Measurements from ENCODE around the gene ADISSP.
A peak's percentile ranks its signal among the peaks of the same experiment; 100 is the strongest.

DNA sequence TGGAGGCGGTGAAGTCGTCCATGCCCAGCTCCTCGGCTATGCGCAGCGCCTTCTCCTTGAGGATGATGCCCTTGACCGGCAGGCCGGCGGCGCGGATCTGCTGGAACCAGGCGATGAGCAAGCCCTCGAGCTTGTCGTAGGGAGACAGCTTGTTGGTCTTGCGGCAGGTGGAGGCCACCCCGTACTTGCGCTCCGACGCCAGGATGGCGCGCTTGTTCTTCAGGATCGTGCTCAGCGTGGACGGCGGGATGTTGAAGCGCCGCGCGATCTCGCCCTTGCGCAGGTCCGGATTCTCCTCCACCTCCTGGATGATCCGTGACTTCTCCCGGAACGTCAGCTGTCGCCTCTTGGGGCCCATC, 18.6 kb upstream of the ADISSP start:
- TF ChIP-seq, protein P1, sequence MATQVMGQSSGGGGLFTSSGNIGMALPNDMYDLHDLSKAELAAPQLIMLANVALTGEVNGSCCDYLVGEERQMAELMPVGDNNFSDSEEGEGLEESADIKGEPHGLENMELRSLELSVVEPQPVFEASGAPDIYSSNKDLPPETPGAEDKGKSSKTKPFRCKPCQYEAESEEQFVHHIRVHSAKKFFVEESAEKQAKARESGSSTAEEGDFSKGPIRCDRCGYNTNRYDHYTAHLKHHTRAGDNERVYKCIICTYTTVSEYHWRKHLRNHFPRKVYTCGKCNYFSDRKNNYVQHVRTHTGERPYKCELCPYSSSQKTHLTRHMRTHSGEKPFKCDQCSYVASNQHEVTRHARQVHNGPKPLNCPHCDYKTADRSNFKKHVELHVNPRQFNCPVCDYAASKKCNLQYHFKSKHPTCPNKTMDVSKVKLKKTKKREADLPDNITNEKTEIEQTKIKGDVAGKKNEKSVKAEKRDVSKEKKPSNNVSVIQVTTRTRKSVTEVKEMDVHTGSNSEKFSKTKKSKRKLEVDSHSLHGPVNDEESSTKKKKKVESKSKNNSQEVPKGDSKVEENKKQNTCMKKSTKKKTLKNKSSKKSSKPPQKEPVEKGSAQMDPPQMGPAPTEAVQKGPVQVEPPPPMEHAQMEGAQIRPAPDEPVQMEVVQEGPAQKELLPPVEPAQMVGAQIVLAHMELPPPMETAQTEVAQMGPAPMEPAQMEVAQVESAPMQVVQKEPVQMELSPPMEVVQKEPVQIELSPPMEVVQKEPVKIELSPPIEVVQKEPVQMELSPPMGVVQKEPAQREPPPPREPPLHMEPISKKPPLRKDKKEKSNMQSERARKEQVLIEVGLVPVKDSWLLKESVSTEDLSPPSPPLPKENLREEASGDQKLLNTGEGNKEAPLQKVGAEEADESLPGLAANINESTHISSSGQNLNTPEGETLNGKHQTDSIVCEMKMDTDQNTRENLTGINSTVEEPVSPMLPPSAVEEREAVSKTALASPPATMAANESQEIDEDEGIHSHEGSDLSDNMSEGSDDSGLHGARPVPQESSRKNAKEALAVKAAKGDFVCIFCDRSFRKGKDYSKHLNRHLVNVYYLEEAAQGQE (IDR thresholded peaks at IDR 0.05; ENCODE audit: borderline replicate concordance in 1 of 2, low read depth in 1 of 2, low read length in 2 of 2), result no peak
- TF ChIP-seq GABPA (IDR thresholded peaks at IDR 0.05; ENCODE audit: low read depth, low read length) (no peak), GABPA (CRISPR knock-in tag; IDR thresholded peaks at IDR 0.05; ENCODE audit: low read depth) (no peak), ZBTB49 (CRISPR knock-in tag; IDR thresholded peaks at IDR 0.05; ENCODE audit: borderline replicate concordance) (no peak), MXI1 (IDR thresholded peaks at IDR 0.05; ENCODE audit: borderline replicate concordance, low read depth, low read length) (no peak), FLYWCH1 (CRISPR knock-in tag; IDR thresholded peaks at IDR 0.05) (no peak), ZNF772 (CRISPR knock-in tag; IDR thresholded peaks at IDR 0.05) (no peak), SP4 (CRISPR knock-in tag; IDR thresholded peaks at IDR 0.05) (no peak), ZNF768 (CRISPR knock-in tag; IDR thresholded peaks at IDR 0.05) (peak; percentile 50; the same call in 1 of the 2 replicates), DNMT1 (CRISPR knock-in tag; IDR thresholded peaks at IDR 0.05) (0 out of 2 replicates have a peak, but pooled peaks have one; percentile 18), ZNF749 (CRISPR knock-in tag; IDR thresholded peaks at IDR 0.05; ENCODE audit: borderline replicate concordance) (no peak), DBP (CRISPR knock-in tag; IDR thresholded peaks at IDR 0.05; ENCODE audit: not compliant biosample characterization) (no peak)
- TF ChIP-seq, protein P2, sequence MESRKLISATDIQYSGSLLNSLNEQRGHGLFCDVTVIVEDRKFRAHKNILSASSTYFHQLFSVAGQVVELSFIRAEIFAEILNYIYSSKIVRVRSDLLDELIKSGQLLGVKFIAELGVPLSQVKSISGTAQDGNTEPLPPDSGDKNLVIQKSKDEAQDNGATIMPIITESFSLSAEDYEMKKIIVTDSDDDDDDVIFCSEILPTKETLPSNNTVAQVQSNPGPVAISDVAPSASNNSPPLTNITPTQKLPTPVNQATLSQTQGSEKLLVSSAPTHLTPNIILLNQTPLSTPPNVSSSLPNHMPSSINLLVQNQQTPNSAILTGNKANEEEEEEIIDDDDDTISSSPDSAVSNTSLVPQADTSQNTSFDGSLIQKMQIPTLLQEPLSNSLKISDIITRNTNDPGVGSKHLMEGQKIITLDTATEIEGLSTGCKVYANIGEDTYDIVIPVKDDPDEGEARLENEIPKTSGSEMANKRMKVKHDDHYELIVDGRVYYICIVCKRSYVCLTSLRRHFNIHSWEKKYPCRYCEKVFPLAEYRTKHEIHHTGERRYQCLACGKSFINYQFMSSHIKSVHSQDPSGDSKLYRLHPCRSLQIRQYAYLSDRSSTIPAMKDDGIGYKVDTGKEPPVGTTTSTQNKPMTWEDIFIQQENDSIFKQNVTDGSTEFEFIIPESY (CRISPR knock-in tag; IDR thresholded peaks at IDR 0.05), result peak; percentile 56; the same call in 1 of the 2 replicates
- TF ChIP-seq, protein P3, sequence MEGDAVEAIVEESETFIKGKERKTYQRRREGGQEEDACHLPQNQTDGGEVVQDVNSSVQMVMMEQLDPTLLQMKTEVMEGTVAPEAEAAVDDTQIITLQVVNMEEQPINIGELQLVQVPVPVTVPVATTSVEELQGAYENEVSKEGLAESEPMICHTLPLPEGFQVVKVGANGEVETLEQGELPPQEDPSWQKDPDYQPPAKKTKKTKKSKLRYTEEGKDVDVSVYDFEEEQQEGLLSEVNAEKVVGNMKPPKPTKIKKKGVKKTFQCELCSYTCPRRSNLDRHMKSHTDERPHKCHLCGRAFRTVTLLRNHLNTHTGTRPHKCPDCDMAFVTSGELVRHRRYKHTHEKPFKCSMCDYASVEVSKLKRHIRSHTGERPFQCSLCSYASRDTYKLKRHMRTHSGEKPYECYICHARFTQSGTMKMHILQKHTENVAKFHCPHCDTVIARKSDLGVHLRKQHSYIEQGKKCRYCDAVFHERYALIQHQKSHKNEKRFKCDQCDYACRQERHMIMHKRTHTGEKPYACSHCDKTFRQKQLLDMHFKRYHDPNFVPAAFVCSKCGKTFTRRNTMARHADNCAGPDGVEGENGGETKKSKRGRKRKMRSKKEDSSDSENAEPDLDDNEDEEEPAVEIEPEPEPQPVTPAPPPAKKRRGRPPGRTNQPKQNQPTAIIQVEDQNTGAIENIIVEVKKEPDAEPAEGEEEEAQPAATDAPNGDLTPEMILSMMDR (CRISPR knock-in tag; IDR thresholded peaks at IDR 0.05), result no peak; the same call in 1 of the 2 replicates

All from HepG2 (cell line).